OCI-LY1 (cell line): ENCODE measurements around the gene KLRK1.
"Not testable (repeated sequence)": the region's sequence is repeated elsewhere in the genome, so short reads cannot be mapped to it uniquely, and the experiment has no call there.

Experiments used
- H2AFZ ChIP-seq: fragments of 200-600 bp; sonication (generic), shearing (Covaris generic); 2 replicates; pipeline ENCODE4 v1.6.0; 2014; ENCODE audit warnings: antibody characterized with exemption, mild to moderate bottlenecking, low read length
- H3F3A ChIP-seq: fragments of 200-600 bp; sonication (generic), shearing (Covaris generic); 2 replicates; pipeline ENCODE4 v1.6.0; 2014; ENCODE audit warnings: mild to moderate bottlenecking, antibody characterized with exemption, low read length, moderate library complexity; ENCODE audit not compliant: insufficient read depth
- H3K27ac ChIP-seq: fragments of 200-600 bp; sonication (generic); 2 replicates; pipeline ENCODE4 v1.5.1; 2014; ENCODE audit warnings: low read length, mixed run types, mild to moderate bottlenecking, low read depth; ENCODE audit not compliant: poor library complexity, severe bottlenecking
- H3K27me3 ChIP-seq: fragments of 200-600 bp; sonication (generic); 2 replicates; pipeline ENCODE4 v1.6.0; 2014; ENCODE audit warnings: antibody characterized with exemption, mild to moderate bottlenecking, low read length, moderate library complexity; ENCODE audit not compliant: insufficient read depth
- H3K36me3 ChIP-seq: fragments of 200-600 bp; sonication (generic); 2 replicates; pipeline ENCODE4 v1.6.1; 2014; ENCODE audit warnings: mild to moderate bottlenecking, antibody characterized with exemption, low read length, moderate library complexity, mixed read lengths; ENCODE audit not compliant: insufficient read depth
- H3K4me1 ChIP-seq: fragments of 200-600 bp; sonication (generic); 2 replicates; pipeline ENCODE4 v1.5.1; 2014; ENCODE audit warnings: mild to moderate bottlenecking, low read length, moderate library complexity; ENCODE audit not compliant: insufficient read depth, severe bottlenecking
- H3K4me2 ChIP-seq: fragments of 200-600 bp; sonication (generic), shearing (Covaris generic); 2 replicates; pipeline ENCODE4 v1.6.1; 2014; ENCODE audit warnings: low read length
- H3K4me3 ChIP-seq: fragments of 200-600 bp; sonication (generic); 2 replicates; pipeline ENCODE4 v1.5.1; 2014; ENCODE audit warnings: low read length, low read depth, mild to moderate bottlenecking, mixed read lengths; ENCODE audit not compliant: poor library complexity, severe bottlenecking
- H3K79me2 ChIP-seq: fragments of 200-600 bp; shearing (Covaris generic); 2 replicates; pipeline ENCODE4 v1.6.1; 2016; ENCODE audit warnings: mixed run types, low read length, mixed read lengths; ENCODE audit not compliant: insufficient read depth
- H3K9ac ChIP-seq: fragments of 200-600 bp; sonication (generic), shearing (Covaris generic); 2 replicates; pipeline ENCODE4 v1.6.1; 2014; ENCODE audit warnings: mild to moderate bottlenecking, low read length, mixed read lengths
- H3K9me2 ChIP-seq: fragments of 200-600 bp; sonication (generic), shearing (Covaris generic); 2 replicates; pipeline ENCODE4 v1.6.1; 2014; ENCODE audit warnings: low read depth, mild to moderate bottlenecking, low read length, mixed read lengths
- H3K9me3 ChIP-seq: fragments of 200-600 bp; shearing (Covaris generic); 2 replicates; pipeline ENCODE4 v1.6.1; 2014; ENCODE audit warnings: low read length, mixed read lengths
- H4K20me1 ChIP-seq: fragments of 200-600 bp; sonication (generic), shearing (Covaris generic); 2 replicates; pipeline ENCODE4 v1.6.0; 2016; ENCODE audit warnings: mild to moderate bottlenecking, low read length; ENCODE audit not compliant: insufficient read depth
- EZH2 ChIP-seq: fragments of 200-600 bp; sonication (generic), shearing (Covaris generic); IDR thresholded peaks from 2 replicates; pipeline ENCODE4 v1.8.0; 2017; ENCODE audit warnings: borderline replicate concordance, mixed run types, mild to moderate bottlenecking, antibody characterized with exemption, low read length, moderate library complexity, mixed read lengths
- TF ChIP-seq, protein P1 (sequence below): fragments of 200-600 bp; sonication (generic), shearing (Covaris generic); IDR thresholded peaks from 2 replicates; pipeline ENCODE4 v1.5.1; 2017; ENCODE audit warnings: mild to moderate bottlenecking, antibody characterized with exemption, low read length, moderate library complexity, mixed read lengths

KLRK1 gene

DNA sequence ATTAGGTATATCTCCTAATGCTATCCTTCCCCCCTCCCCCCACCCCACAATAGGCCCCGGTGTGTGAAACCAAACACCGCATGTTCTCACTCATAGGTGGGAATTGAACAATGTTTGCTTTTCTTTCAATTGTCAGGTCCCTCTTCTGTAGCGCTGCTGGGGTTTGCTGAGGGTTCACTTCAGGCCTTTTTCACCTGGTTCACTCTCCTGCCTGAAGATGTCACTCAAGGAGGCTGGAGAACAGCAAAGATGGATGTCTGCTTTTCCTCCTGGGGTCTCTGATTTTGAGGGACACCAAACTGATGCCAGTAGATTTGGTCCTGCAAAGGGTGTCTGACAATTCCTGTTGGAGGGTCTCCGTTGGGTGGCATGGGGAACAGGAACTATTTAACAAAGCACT lies 35.8 kb downstream of the KLRK1 start:
- TF ChIP-seq EZH2 = no peak
- TF ChIP-seq, protein P1, sequence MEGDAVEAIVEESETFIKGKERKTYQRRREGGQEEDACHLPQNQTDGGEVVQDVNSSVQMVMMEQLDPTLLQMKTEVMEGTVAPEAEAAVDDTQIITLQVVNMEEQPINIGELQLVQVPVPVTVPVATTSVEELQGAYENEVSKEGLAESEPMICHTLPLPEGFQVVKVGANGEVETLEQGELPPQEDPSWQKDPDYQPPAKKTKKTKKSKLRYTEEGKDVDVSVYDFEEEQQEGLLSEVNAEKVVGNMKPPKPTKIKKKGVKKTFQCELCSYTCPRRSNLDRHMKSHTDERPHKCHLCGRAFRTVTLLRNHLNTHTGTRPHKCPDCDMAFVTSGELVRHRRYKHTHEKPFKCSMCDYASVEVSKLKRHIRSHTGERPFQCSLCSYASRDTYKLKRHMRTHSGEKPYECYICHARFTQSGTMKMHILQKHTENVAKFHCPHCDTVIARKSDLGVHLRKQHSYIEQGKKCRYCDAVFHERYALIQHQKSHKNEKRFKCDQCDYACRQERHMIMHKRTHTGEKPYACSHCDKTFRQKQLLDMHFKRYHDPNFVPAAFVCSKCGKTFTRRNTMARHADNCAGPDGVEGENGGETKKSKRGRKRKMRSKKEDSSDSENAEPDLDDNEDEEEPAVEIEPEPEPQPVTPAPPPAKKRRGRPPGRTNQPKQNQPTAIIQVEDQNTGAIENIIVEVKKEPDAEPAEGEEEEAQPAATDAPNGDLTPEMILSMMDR = no peak
- Histone ChIP-seq H3K9me2 (no peaks in the 10 kb centered on the region), H3K27ac (no peak overlapping the region), H3K9ac (no peak overlapping the region), H3K4me1 (no peaks in the 10 kb centered on the region), H3K36me3 (peaks cover 14% of the 10 kb centered on the region), H3K9me3 (peaks cover 12% of the 10 kb centered on the region), H3K4me2 (no peak overlapping the region), H4K20me1 (no peaks in the 10 kb centered on the region), H3F3A (no peaks in the 10 kb centered on the region), H3K79me2 (no peaks in the 10 kb centered on the region), H2AFZ (no peak overlapping the region), H3K4me3 (no peak overlapping the region), H3K27me3 (no peaks in the 10 kb centered on the region)

DNA sequence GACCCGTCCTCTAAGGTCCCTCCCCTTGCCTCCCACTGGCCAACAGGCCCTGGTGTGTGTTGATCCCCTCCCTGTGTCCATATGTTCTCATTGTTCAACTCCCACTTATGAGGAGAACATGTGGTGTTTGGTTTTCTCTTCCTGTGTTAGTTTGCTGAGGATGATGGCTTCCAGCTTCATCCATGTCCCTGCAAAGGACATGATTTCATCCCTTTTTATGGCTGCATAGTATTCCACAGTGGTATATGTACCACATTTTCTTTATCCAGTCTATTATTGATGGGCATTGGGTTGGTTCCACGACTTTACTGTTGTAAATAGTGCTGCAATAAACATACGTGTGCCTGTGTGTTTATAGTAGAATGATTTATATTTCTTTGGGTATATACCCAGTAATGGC lies 38.4 kb downstream of the KLRK1 start:
- not testable (repeated sequence) for H3K4me3 ChIP-seq, H3K9ac ChIP-seq, H3K27me3 ChIP-seq, H4K20me1 ChIP-seq, H3K79me2 ChIP-seq, H3K9me2 ChIP-seq, H3F3A ChIP-seq, H2AFZ ChIP-seq, H3K4me1 ChIP-seq, H3K36me3 ChIP-seq, H3K4me2 ChIP-seq, H3K27ac ChIP-seq
- H3K9me3 ChIP-seq = peaks cover 12% of the 10 kb centered on the region

DNA sequence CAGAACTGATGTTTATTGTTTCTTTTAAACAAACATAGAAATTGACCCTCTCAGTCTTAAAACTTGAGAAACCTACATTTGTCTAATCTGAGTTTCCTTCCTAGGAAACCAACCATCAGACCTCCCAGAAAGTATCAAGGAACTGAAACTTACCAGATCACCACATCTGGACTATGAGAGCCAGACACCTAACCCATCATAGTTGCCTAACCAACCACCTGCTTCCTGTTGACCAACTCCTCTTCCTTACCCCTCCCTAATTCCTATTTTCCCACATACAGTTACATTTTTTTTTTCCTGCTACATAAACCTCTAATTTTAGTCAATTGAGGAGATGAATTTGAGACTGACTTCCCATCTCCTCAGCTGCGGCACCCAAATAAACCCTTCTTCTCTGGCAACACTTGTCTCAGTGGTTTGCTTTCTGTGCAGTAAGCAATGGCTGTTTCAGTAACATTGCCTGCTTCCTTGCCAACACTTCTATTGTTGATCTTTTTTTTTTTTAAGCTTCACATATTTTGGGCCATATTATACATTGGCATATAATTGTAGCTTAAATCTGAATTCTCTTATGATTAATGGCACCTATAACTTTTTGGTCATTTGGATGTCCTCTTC lies 47.8 kb downstream of the KLRK1 start:
- Histone ChIP-seq H3K79me2 (no peaks in the 10 kb centered on the region), H2AFZ (no peak overlapping the region), H3F3A (no peaks in the 10 kb centered on the region), H3K9me2 (no peaks in the 10 kb centered on the region), H3K4me2 (no peak overlapping the region), H4K20me1 (no peaks in the 10 kb centered on the region), H3K36me3 (no peaks in the 10 kb centered on the region), H3K27me3 (no peaks in the 10 kb centered on the region), H3K27ac (peak overlapping the region; percentile 39), H3K9me3 (peaks cover 7% of the 10 kb centered on the region; the same call in 1 of the 2 replicates), H3K4me1 (peaks cover 24% of the 10 kb centered on the region), H3K9ac (no peak overlapping the region), H3K4me3 (no peak overlapping the region)
- TF ChIP-seq, protein P1 = no peak
- TF ChIP-seq EZH2 = no peak

DNA sequence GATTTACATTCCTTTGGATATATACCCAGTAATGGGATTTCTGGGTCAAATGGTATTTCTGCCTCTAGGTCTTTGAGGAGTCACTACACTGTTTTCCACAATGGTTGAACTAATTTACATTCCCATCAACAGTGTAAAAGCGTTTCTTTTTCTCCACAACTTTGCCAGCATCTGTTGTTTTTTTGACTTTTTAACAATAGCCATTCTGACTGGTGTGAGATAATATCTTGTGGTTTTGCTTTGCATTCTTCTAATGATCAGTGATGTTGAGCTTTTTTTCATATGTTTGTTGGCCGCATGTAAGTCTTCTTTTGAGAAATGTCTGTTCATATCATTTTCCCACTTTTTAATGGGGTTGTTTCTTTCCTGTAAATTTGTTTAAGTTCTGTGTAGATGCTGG lies 48.9 kb downstream of the KLRK1 start:
- H2AFZ ChIP-seq, H3K79me2 ChIP-seq, H3F3A ChIP-seq, H3K9ac ChIP-seq, H3K9me3 ChIP-seq, H3K27me3 ChIP-seq, H3K4me2 ChIP-seq, H3K9me2 ChIP-seq, H3K4me3 ChIP-seq, H4K20me1 ChIP-seq, H3K36me3 ChIP-seq, H3K27ac ChIP-seq: not testable (repeated sequence)
- H3K4me1 ChIP-seq = peaks cover 24% of the 10 kb centered on the region
